Measurements from ENCODE around the gene KCNIP1.

Gene KCNIP1

GRCh38 chr5:170716396-170716795, 212.6 kb downstream of the KCNIP1 start:
- ChIA-PET CTCF (interaction anchor here (0.7 to 0.8 kb wide), 2 partner anchors 21 to 114 kb away, joined by 3 read pairs; no protein-coding TSS in a partner anchor), POLR2A (no interaction called here)
- Histone ChIP-seq H3K4me1 (ENCODE audit: control insufficient read depth, insufficient read depth, low read length) (no peaks in the 10 kb centered on the region), H3K27ac (ENCODE audit: extremely low read depth, low read depth, low read length) (no peak overlapping the region), H3K4me3 (ENCODE audit: low read depth, low read length) (no peak overlapping the region), H3K36me3 (ENCODE audit: control insufficient read depth in 2 of 2, insufficient read depth in 1 of 2, low read length in 2 of 2) (no peaks in the 10 kb centered on the region), H3K9me3 (ENCODE audit: control insufficient read depth, insufficient read depth, low read depth, low read length) (no peaks in the 10 kb centered on the region)
- no peak for TF ChIP-seq ZNF138 (tag by site-specific recombination; IDR thresholded peaks at IDR 0.05; ENCODE audit: borderline replicate concordance)
- TF ChIP-seq SP2 (tag by site-specific recombination; IDR thresholded peaks at IDR 0.05): no peak
- no peak for TF ChIP-seq ZNF558 (tag by site-specific recombination; IDR thresholded peaks at IDR 0.05)
- TF ChIP-seq ZNF140 (tag by site-specific recombination; IDR thresholded peaks at IDR 0.05): no peak
- no peak for TF ChIP-seq ZNF341 (tag by site-specific recombination; IDR thresholded peaks at IDR 0.05; ENCODE audit: low read depth)
- no peak for TF ChIP-seq PATZ1 (tag by site-specific recombination; IDR thresholded peaks at IDR 0.05)
- TF ChIP-seq ZNF830 (tag by site-specific recombination; IDR thresholded peaks at IDR 0.05; ENCODE audit: low read depth): no peak
- TF ChIP-seq ZNF658 (tag by site-specific recombination; IDR thresholded peaks at IDR 0.05): no peak
- no peak for TF ChIP-seq PRDM10 (tag by site-specific recombination; IDR thresholded peaks at IDR 0.05)
- TF ChIP-seq ZBTB20 (tag by site-specific recombination; IDR thresholded peaks at IDR 0.05): no peak
- no peak for TF ChIP-seq PRDM6 (tag by site-specific recombination; IDR thresholded peaks at IDR 0.05)
- no peak for TF ChIP-seq REPIN1 (tag by site-specific recombination; IDR thresholded peaks at IDR 0.05; ENCODE audit: low read depth)

- CTCF ChIA-PET: interaction anchor here (1.7 kb wide), 1 partner anchor 25 kb away, joined by 6 read pairs; no protein-coding TSS in a partner anchor
- Histone ChIP-seq H3K36me3 (ENCODE audit: control insufficient read depth in 2 of 2, insufficient read depth in 1 of 2, low read length in 2 of 2) (no peaks in the 10 kb centered on the region), H3K9me3 (ENCODE audit: control insufficient read depth, insufficient read depth, low read depth, low read length) (no peaks in the 10 kb centered on the region), H3K4me1 (ENCODE audit: control insufficient read depth, insufficient read depth, low read length) (no peaks in the 10 kb centered on the region), H3K4me3 (ENCODE audit: low read depth, low read length) (no peak overlapping the region), H3K27ac (ENCODE audit: extremely low read depth, low read depth, low read length) (no peak overlapping the region)
- POLR2A ChIA-PET: no interaction called here
- TF ChIP-seq KLF1 (tag by site-specific recombination; IDR thresholded peaks at IDR 0.05) (no peak), ZNF843 (tag by site-specific recombination; IDR thresholded peaks at IDR 0.05) (no peak)
Observed at GRCh38 chr5:170719551-170719950, 215.7 kb downstream of the KCNIP1 start.

- POLR2A ChIA-PET: no interaction called here
- Histone ChIP-seq H3K9me3 (ENCODE audit: control insufficient read depth, insufficient read depth, low read depth, low read length) (no peaks in the 10 kb centered on the region), H3K27ac (ENCODE audit: extremely low read depth, low read depth, low read length) (no peak overlapping the region), H3K4me1 (ENCODE audit: control insufficient read depth, insufficient read depth, low read length) (no peaks in the 10 kb centered on the region), H3K36me3 (ENCODE audit: control insufficient read depth in 2 of 2, insufficient read depth in 1 of 2, low read length in 2 of 2) (no peaks in the 10 kb centered on the region), H3K4me3 (ENCODE audit: low read depth, low read length) (no peak overlapping the region)
- TF ChIP-seq ZNF341 (tag by site-specific recombination; IDR thresholded peaks at IDR 0.05; ENCODE audit: low read depth): no peak
- CTCF ChIA-PET: interaction anchor here (1.7 kb wide), 1 partner anchor 24 kb away, joined by 6 read pairs; no protein-coding TSS in a partner anchor
Observed at GRCh38 chr5:170720179-170720578, 216.4 kb downstream of the KCNIP1 start.

Measured in HEK293 (cell line).